GM19099 (cell line): ENCODE data around the gene SPTLC2.

Experiments used
- POLR2A ChIP-seq: IDR thresholded peaks from 3 replicates; pipeline ENCODE4 v1.6.1; 2011; ENCODE audit warnings: low read depth; ENCODE audit not compliant: insufficient read length; ENCODE audit errors: extremely low read depth

The SPTLC2 gene

GRCh38 chr14:77505031-77505430, 111.4 kb downstream of the SPTLC2 start:
- TF ChIP-seq POLR2A = no peak

GRCh38 chr14:77503138-77503537, 113.3 kb downstream of the SPTLC2 start:
- no peak for TF ChIP-seq POLR2A

- no peak for TF ChIP-seq POLR2A
These were observed 114.2 kb downstream of the SPTLC2 start for GRCh38 chr14:77502109-77502782.

- TF ChIP-seq POLR2A = no peak
These were observed 117.4 kb downstream of the SPTLC2 start for GRCh38 chr14:77498984-77499527.

GRCh38 chr14:77498120-77498979, 118.1 kb downstream of the SPTLC2 start, which contains the start of gene ISM2:
ISM2 (minus strand) TSS chr14:77498816; CDS start chr14:77498793, 23 bp downstream.
- no peak for TF ChIP-seq POLR2A

- no peak for TF ChIP-seq POLR2A
These were observed 121.1 kb downstream of the SPTLC2 start for GRCh38 chr14:77495334-77495733.

GRCh38 chr14:77491056-77491455, 125.4 kb downstream of the SPTLC2 start:
- TF ChIP-seq POLR2A = no peak

GRCh38 chr14:77490347-77490986, 126.0 kb downstream of the SPTLC2 start:
- TF ChIP-seq POLR2A = no peak

GRCh38 chr14:77489041-77489440, 127.4 kb downstream of the SPTLC2 start:
- TF ChIP-seq POLR2A = no peak

- TF ChIP-seq POLR2A = no peak
These were observed 127.9 kb downstream of the SPTLC2 start for GRCh38 chr14:77488558-77488957.

- TF ChIP-seq POLR2A = no peak
These were observed 130.3 kb downstream of the SPTLC2 start for GRCh38 chr14:77485901-77486678.

- no peak for TF ChIP-seq POLR2A
These were observed 131.2 kb downstream of the SPTLC2 start for GRCh38 chr14:77485256-77485655.

GRCh38 chr14:77482422-77482821, 134.0 kb downstream of the SPTLC2 start:
- no peak for TF ChIP-seq POLR2A

- no peak for TF ChIP-seq POLR2A
These were observed 137.6 kb downstream of the SPTLC2 start for GRCh38 chr14:77478796-77479195.
